Measurements from ENCODE around the gene GDAP1L1. TPM values are rescaled to one million over a fixed set of nuclear protein-coding genes. Genes with fewer than 3 reads are reported as not detected.
"Not testable (repeated sequence)": the region's sequence is repeated elsewhere in the genome, so short reads cannot be mapped to it uniquely, and the experiment has no call there.

GDAP1L1 gene
- total RNA-seq, 1 donor from 2014 or later, result 111 TPM

- peaks cover 5% of the 10 kb centered on the region for H3K36me3 Mint-ChIP-seq (ENCODE audit: unreplicated experiment)
- peaks cover 3% of the 10 kb centered on the region for H3K9me3 Mint-ChIP-seq (ENCODE audit: unreplicated experiment)
- DNase-seq, result no peak
- H3K27me3 Mint-ChIP-seq (ENCODE audit: unreplicated experiment), result peaks cover 2% of the 10 kb centered on the region
- H3K27ac Mint-ChIP-seq (ENCODE audit: unreplicated experiment), result no peak overlapping the region
- no peak for TF ChIP-seq CTCF (IDR thresholded peaks at IDR 0.05; ENCODE audit: partially characterized antibody, unreplicated experiment)
- H3K4me3 Mint-ChIP-seq (ENCODE audit: unreplicated experiment), result no peak overlapping the region
- no peaks in the 10 kb centered on the region for H3K4me1 Mint-ChIP-seq (ENCODE audit: low read depth, unreplicated experiment)
Measured at GRCh38 chr20:44287272-44288097, 40.4 kb downstream of the GDAP1L1 start.

- H3K36me3 Mint-ChIP-seq (ENCODE audit: unreplicated experiment), result peaks cover 5% of the 10 kb centered on the region
- H3K4me1 Mint-ChIP-seq (ENCODE audit: low read depth, unreplicated experiment), result no peaks in the 10 kb centered on the region
- H3K4me3 Mint-ChIP-seq (ENCODE audit: unreplicated experiment), result no peak overlapping the region
- H3K27ac Mint-ChIP-seq (ENCODE audit: unreplicated experiment), result no peak overlapping the region
- DNase-seq, result no peak
- peaks cover 3% of the 10 kb centered on the region for H3K9me3 Mint-ChIP-seq (ENCODE audit: unreplicated experiment)
- peaks cover 2% of the 10 kb centered on the region for H3K27me3 Mint-ChIP-seq (ENCODE audit: unreplicated experiment)
- TF ChIP-seq CTCF (IDR thresholded peaks at IDR 0.05; ENCODE audit: partially characterized antibody, unreplicated experiment), result no peak
Measured at GRCh38 chr20:44288252-44288651, 41.1 kb downstream of the GDAP1L1 start.

- H3K4me3 Mint-ChIP-seq (ENCODE audit: unreplicated experiment), result no peak overlapping the region
- H3K4me1 Mint-ChIP-seq (ENCODE audit: low read depth, unreplicated experiment), result peaks cover 3% of the 10 kb centered on the region
- no peak overlapping the region for H3K27ac Mint-ChIP-seq (ENCODE audit: unreplicated experiment)
- no peak for DNase-seq
- H3K9me3 Mint-ChIP-seq (ENCODE audit: unreplicated experiment), result peaks cover 5% of the 10 kb centered on the region
- no peak for TF ChIP-seq CTCF (IDR thresholded peaks at IDR 0.05; ENCODE audit: partially characterized antibody, unreplicated experiment)
- H3K36me3 Mint-ChIP-seq (ENCODE audit: unreplicated experiment), result peaks cover 5% of the 10 kb centered on the region
- peaks cover 4% of the 10 kb centered on the region for H3K27me3 Mint-ChIP-seq (ENCODE audit: unreplicated experiment)
Measured at GRCh38 chr20:44291754-44292153, 44.6 kb downstream of the GDAP1L1 start.

GRCh38 chr20:44296011-44296410, 48.9 kb downstream of the GDAP1L1 start:
- no peak overlapping the region for H3K27ac Mint-ChIP-seq (ENCODE audit: unreplicated experiment)
- peaks cover 3% of the 10 kb centered on the region for H3K4me1 Mint-ChIP-seq (ENCODE audit: low read depth, unreplicated experiment)
- peak overlapping the region; percentile 51 for H3K4me3 Mint-ChIP-seq (ENCODE audit: unreplicated experiment)
- peaks cover 4% of the 10 kb centered on the region for H3K27me3 Mint-ChIP-seq (ENCODE audit: unreplicated experiment)
- no peak for TF ChIP-seq CTCF (IDR thresholded peaks at IDR 0.05; ENCODE audit: partially characterized antibody, unreplicated experiment)
- peaks cover 6% of the 10 kb centered on the region for H3K9me3 Mint-ChIP-seq (ENCODE audit: unreplicated experiment)
- no peaks in the 10 kb centered on the region for H3K36me3 Mint-ChIP-seq (ENCODE audit: unreplicated experiment)
- peak; percentile 47 for DNase-seq

- peaks cover 3% of the 10 kb centered on the region for H3K4me1 Mint-ChIP-seq (ENCODE audit: low read depth, unreplicated experiment)
- no peaks in the 10 kb centered on the region for H3K36me3 Mint-ChIP-seq (ENCODE audit: unreplicated experiment)
- H3K27me3 Mint-ChIP-seq (ENCODE audit: unreplicated experiment), result peaks cover 2% of the 10 kb centered on the region
- no peak for TF ChIP-seq CTCF (IDR thresholded peaks at IDR 0.05; ENCODE audit: partially characterized antibody, unreplicated experiment)
- DNase-seq, result no peak
- peaks cover 6% of the 10 kb centered on the region for H3K9me3 Mint-ChIP-seq (ENCODE audit: unreplicated experiment)
- H3K4me3 Mint-ChIP-seq (ENCODE audit: unreplicated experiment), result no peak overlapping the region
- no peak overlapping the region for H3K27ac Mint-ChIP-seq (ENCODE audit: unreplicated experiment)
Measured at GRCh38 chr20:44297721-44298120, 50.6 kb downstream of the GDAP1L1 start.

GRCh38 chr20:44299011-44299535, 52.0 kb downstream of the GDAP1L1 start:
- not testable (repeated sequence) for H3K4me1 Mint-ChIP-seq (ENCODE audit: low read depth, unreplicated experiment); H3K9me3 Mint-ChIP-seq (ENCODE audit: unreplicated experiment); DNase-seq; H3K4me3 Mint-ChIP-seq (ENCODE audit: unreplicated experiment); H3K36me3 Mint-ChIP-seq (ENCODE audit: unreplicated experiment); H3K27me3 Mint-ChIP-seq (ENCODE audit: unreplicated experiment); H3K27ac Mint-ChIP-seq (ENCODE audit: unreplicated experiment)

Data from glutamatergic neuron (in vitro differentiated cells).